ENCODE results near the gene DNAH10.

- TF ChIP-seq CTCF (IDR thresholded peaks at IDR 0.05; ENCODE audit: low read depth, low read length) (no peak), MAX (IDR thresholded peaks at IDR 0.05; ENCODE audit: low read depth, low read length) (no peak)
These were observed 198.1 kb downstream of the DNAH10 start for GRCh38 chr12:123960029-123960735.

Data from NB4 (cell line).